Omental fat pad (tissue), 4 donors: ENCODE results near the gene CCDC112. TPM values are rescaled to one million over a fixed set of nuclear protein-coding genes. Genes with fewer than 3 reads are reported as not detected.

Source experiments
- ATAC-seq: fragments of 150-250 bp; one replicate; pipeline ENCODE4 v1.9.1; 2016; ENCODE audit warnings: mild to moderate bottlenecking, moderate library complexity; ENCODE audit not compliant: low FRiP score
- DNase-seq: peaks from one replicate; pipeline ENCODE4 v3.0.0-alpha.2; 2019; ENCODE audit warnings: low spot score
- total RNA-seq, 4 donors: library from RNA; depleted of rRNA; stranded (reverse); fragments of >200 nt; gene quantifications; one replicate each; pipeline ENCODE4 v1.1.0, GENCODE V29; 2016
- TF ChIP-seq, protein P1 (sequence below), 3 donors: fragments of 450-650 bp; IDR thresholded peaks; one replicate each; pipeline ENCODE4 v1.5.1; 2016 to 2017; ENCODE audit warnings: antibody characterized with exemption in 3 of 3, mild to moderate bottlenecking in 3 of 3, moderate library complexity in 2 of 3

The CCDC112 gene
- total RNA-seq, 4 donors from 2014 or later = 2.6 to 9.1 (median 5.4) TPM

DNA sequence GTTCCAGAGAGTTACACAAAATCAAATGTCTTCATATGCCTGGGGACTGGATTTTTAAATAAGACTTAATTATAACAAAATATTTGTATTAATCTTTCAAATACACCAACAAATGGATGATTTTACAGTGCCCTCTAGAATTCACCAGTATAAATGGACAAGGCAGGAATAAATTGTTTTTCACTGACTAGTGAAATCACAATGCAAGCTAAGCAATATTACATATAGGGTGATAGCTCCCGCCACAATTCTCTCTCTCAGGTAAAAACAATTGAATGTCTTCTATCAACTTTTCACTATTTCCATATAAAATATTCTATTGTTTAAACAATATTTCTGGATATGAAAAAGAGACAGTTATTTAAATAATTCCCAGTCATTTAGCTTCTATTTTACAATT is 8.0 kb upstream of the CCDC112 start:
- ATAC-seq = no peak
- TF ChIP-seq, protein P1, sequence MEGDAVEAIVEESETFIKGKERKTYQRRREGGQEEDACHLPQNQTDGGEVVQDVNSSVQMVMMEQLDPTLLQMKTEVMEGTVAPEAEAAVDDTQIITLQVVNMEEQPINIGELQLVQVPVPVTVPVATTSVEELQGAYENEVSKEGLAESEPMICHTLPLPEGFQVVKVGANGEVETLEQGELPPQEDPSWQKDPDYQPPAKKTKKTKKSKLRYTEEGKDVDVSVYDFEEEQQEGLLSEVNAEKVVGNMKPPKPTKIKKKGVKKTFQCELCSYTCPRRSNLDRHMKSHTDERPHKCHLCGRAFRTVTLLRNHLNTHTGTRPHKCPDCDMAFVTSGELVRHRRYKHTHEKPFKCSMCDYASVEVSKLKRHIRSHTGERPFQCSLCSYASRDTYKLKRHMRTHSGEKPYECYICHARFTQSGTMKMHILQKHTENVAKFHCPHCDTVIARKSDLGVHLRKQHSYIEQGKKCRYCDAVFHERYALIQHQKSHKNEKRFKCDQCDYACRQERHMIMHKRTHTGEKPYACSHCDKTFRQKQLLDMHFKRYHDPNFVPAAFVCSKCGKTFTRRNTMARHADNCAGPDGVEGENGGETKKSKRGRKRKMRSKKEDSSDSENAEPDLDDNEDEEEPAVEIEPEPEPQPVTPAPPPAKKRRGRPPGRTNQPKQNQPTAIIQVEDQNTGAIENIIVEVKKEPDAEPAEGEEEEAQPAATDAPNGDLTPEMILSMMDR (IDR thresholded peaks at IDR 0.05) = no peak
- DNase-seq = no peak

DNA sequence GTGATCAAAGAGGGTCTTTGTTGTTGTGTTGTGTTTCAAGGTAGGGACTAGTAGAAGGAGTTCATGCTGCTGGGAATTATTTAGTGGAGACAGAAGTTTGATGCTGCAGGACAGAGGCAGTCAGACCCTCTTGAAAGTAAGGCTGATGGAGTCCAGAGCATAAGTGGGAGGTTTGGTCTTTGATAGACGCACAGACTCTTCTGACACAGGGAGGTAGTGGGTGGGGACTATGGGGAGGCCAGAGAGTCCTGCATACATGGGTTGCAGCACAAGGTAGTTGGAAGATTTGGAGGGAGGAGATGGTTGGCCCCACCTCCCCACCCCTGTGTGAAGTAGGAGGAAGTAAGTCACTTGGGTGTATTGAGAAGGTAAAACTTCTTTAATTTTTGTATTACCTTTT is 2.4 kb upstream of the CCDC112 start:
- ATAC-seq (no peak), DNase-seq (no peak)
- TF ChIP-seq, protein P1 (IDR thresholded peaks at IDR 0.05) = no peak

DNA sequence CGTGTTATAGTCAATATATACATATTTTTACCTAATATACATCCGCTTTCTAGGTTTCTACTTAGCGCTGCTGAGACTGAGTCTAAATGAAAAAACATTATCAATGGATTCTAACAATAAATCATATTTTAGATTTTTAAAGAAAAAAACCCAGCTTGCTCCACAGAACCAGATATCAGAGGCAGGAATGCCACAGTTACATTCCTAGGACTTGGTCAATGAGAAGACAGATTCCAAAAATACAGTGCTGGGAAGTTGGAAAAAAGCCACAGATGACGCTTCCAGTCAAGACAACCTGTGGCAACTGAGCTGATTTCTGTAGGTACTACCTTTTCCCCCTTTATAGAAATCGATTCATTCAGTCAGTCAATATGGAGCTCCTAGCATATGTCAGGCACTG is 577 bp upstream of the CCDC112 start:
- TF ChIP-seq, protein P1 (IDR thresholded peaks at IDR 0.05) = no peak
- no peak for DNase-seq
- ATAC-seq = no peak

DNA sequence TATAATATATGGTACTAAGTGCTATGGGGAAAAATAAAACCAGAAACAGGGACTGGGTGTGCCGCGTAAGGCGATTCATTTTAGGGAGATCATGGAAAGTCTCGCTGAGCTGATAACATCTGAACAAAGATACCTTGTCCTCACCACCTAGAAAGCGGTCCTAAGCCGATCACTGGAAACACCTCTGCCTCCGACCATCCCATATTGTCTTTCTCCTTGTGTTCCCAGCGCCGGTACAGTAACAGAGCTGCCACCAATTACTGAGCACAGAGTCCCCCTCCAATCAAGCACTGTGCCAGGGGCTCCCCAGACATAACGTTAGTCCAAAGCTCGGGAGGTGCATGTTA is 704 bp downstream of the CCDC112 start:
- ATAC-seq (no peak), DNase-seq (no peak)
- TF ChIP-seq, protein P1 (IDR thresholded peaks at IDR 0.05) = no peak

DNA sequence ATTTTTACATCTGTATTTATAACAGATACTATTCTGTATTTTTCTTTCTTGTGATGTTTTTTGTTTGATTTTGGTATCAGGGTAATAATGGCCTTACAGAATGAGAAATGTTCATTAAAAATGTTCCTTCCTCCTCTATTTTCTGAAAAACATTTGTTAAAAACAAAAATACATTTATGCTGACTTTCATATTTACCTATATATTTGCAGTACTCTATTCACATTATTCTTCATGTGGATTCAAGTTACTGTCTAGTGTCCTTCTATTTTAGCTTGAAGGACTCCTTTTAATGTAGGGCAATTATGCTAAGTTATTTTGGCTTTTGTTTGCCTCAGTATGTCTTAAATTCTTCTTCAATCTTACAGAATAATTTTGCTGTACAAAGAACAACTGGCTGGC is 5.1 kb downstream of the CCDC112 start:
- TF ChIP-seq, protein P1 (IDR thresholded peaks at IDR 0.05) = no peak
- ATAC-seq = no peak

GRCh38 chr5:115289104-115289503 is 7.3 kb downstream of the CCDC112 start:
- ATAC-seq = no peak
- no peak for DNase-seq
- TF ChIP-seq, protein P1 (IDR thresholded peaks at IDR 0.05) = no peak

More for the DNA sequence above, 5.1 kb downstream of the CCDC112 start:
- no peak for DNase-seq

- DNase-seq (no peak), ATAC-seq (no peak)
- TF ChIP-seq, protein P1 (IDR thresholded peaks at IDR 0.05) = no peak
Measured at GRCh38 chr5:115284021-115284420, 12.4 kb downstream of the CCDC112 start.
